Placental pericyte (primary cell): Measurements from ENCODE around the gene ID2. TPM values are rescaled to one million over a fixed set of nuclear protein-coding genes. Genes with fewer than 3 reads are reported as not detected.

ENCODE experiments used
- total RNA-seq: library from RNA; depleted of rRNA; stranded (reverse); fragments of >200 nt; gene quantifications from 2 replicates; pipeline ENCODE4 v1.2.3, GENCODE V29; 2012

ID2 gene
- 17.3 and 51.9 TPM in 2 replicates for total RNA-seq

GRCh38 chr2:8681786-8682692 is at the start of gene ID2:
Gene ID2, plus strand, starts transcription at chr2:8682056. Its CDS starts 110 bp downstream, at chr2:8682166.

Other genes with a start within 250 kb of the ID2 start
- gene KIDINS220, start 155.6 kb downstream of the ID2 start, total RNA-seq = 68.0 and 69.2 TPM in 2 replicates